ENCODE data around the gene ATP13A1. TPM values are rescaled to one million over a fixed set of nuclear protein-coding genes. Genes with fewer than 3 reads are reported as not detected.

The ATP13A1 gene
- total RNA-seq, 4 donors from 2014 or later, result 90.5 to 196 (median 171) TPM

GRCh38 chr19:19634516-19635312 lies 28.8 kb downstream of the ATP13A1 start:
- Histone ChIP-seq H3K4me3 (no peak overlapping the region), H3K27me3 (no peaks in the 10 kb centered on the region), H3K36me3 (peaks cover 52% of the 10 kb centered on the region), H3K9me3 (no peaks in the 10 kb centered on the region), H3K27ac (no peak overlapping the region), H3K4me1 (no peaks in the 10 kb centered on the region)
- no peak for TF ChIP-seq POLR2A (IDR thresholded peaks at IDR 0.05)
- no peak for TF ChIP-seq EP300 (IDR thresholded peaks at IDR 0.05)
- no peak for TF ChIP-seq CTCF (IDR thresholded peaks at IDR 0.05)
- no peak for TF ChIP-seq POLR2AphosphoS5 (IDR thresholded peaks at IDR 0.05)
- WGBS, result 94% methylated on average over 19 of the region's 36 CpGs
- no peak for DNase-seq (ENCODE audit: low spot score in 2 of 2)

GRCh38 chr19:19633711-19634515 lies 29.6 kb downstream of the ATP13A1 start:
- TF ChIP-seq CTCF (IDR thresholded peaks at IDR 0.05) (no peak), POLR2A (IDR thresholded peaks at IDR 0.05) (no peak), EP300 (IDR thresholded peaks at IDR 0.05) (no peak), POLR2AphosphoS5 (IDR thresholded peaks at IDR 0.05) (no peak)
- WGBS, result 92% methylated on average over 22 of the region's 22 CpGs
- no peaks in the 10 kb centered on the region for H3K9me3 ChIP-seq
- no peak overlapping the region for H3K4me3 ChIP-seq
- H3K36me3 ChIP-seq, result peaks cover 52% of the 10 kb centered on the region
- no peak for DNase-seq (ENCODE audit: low spot score in 2 of 2)
- no peaks in the 10 kb centered on the region for H3K27me3 ChIP-seq
- no peak overlapping the region for H3K27ac ChIP-seq
- H3K4me1 ChIP-seq, result peaks cover 1% of the 10 kb centered on the region

DNA sequence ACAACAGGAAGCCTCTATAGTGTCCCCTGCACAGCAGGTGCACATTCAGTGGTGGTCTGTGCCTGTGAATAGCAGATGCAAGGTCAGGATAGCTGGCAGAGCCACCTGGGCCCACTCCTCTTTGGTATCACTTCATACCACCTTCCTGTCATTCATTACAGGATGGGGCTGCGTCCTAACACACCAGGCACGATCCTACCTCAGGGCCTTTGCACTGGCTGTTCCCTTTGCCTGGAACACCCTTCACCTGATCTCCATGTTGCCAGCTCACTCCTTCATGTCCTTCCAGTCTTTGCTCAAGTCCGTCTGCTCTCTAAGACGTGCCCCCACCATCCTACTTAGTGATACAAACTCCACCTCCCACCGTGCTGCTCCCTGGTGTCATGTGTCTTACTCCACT lies 30.8 kb downstream of the ATP13A1 start:
- TF ChIP-seq POLR2AphosphoS5 (IDR thresholded peaks at IDR 0.05), result no peak
- no peak for TF ChIP-seq CTCF (IDR thresholded peaks at IDR 0.05)
- TF ChIP-seq POLR2A (IDR thresholded peaks at IDR 0.05), result no peak
- TF ChIP-seq EP300 (IDR thresholded peaks at IDR 0.05), result no peak
- H3K4me3 ChIP-seq, result no peak overlapping the region
- H3K4me1 ChIP-seq, result peaks cover 14% of the 10 kb centered on the region
- H3K9me3 ChIP-seq, result no peaks in the 10 kb centered on the region
- no peaks in the 10 kb centered on the region for H3K27me3 ChIP-seq
- 85% methylated on average over 5 of the region's 5 CpGs for WGBS
- no peak for DNase-seq (ENCODE audit: low spot score in 2 of 2)
- H3K27ac ChIP-seq, result no peak overlapping the region
- H3K36me3 ChIP-seq, result peaks cover 44% of the 10 kb centered on the region

DNA sequence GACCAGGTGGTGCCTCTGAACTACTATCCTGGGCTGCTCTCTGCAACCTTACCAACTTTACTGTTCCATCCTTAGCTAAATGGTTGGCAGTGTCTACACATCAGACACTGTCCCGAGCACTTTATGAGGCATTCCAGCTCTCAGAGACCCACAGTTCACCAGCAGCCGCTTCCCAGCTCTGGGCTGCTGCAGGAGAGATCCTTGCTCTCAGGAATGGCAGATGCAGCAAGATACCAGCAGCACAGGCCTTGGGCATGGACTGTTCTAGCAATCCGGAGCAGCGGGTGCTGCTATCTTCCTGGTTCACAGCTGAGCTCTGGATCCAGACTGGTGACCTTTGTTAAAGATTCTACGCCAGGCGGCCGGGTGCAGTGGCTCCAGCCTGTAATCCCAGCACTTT lies 32.1 kb downstream of the ATP13A1 start:
- Histone ChIP-seq H3K27me3 (no peaks in the 10 kb centered on the region), H3K9me3 (no peaks in the 10 kb centered on the region), H3K4me3 (no peak overlapping the region), H3K4me1 (peaks cover 19% of the 10 kb centered on the region), H3K27ac (no peak overlapping the region), H3K36me3 (peaks cover 34% of the 10 kb centered on the region)
- no peak for DNase-seq (ENCODE audit: low spot score in 2 of 2)
- no peak for TF ChIP-seq CTCF (IDR thresholded peaks at IDR 0.05)
- TF ChIP-seq POLR2AphosphoS5 (IDR thresholded peaks at IDR 0.05), result no peak
- TF ChIP-seq POLR2A (IDR thresholded peaks at IDR 0.05), result no peak
- TF ChIP-seq EP300 (IDR thresholded peaks at IDR 0.05), result no peak
- 94% methylated on average over 3 of the region's 7 CpGs for WGBS

DNA sequence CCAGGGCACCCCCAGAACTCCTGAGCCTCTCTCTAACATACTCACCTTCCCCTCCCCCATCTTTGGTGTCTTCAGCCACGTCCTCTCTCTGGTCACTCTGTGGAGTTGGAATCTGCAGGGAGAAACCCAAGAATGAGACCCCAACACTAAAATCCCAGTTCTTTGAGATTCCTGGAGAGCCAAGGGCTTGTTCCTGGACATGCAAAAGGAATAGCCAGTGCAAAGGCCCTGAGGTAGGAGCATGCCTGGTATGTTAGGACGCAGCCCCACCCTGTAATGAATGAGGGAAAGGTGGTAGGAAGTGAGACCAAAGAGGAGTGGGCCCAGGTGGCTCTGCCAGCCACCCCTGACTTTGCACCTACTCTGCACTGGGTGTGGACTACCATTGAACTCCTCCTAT lies 33.0 kb downstream of the ATP13A1 start:
- Histone ChIP-seq H3K27ac (no peak overlapping the region), H3K4me1 (peaks cover 19% of the 10 kb centered on the region), H3K9me3 (no peaks in the 10 kb centered on the region), H3K4me3 (no peak overlapping the region), H3K36me3 (peaks cover 29% of the 10 kb centered on the region), H3K27me3 (no peaks in the 10 kb centered on the region)
- 100% methylated on average over 2 of the region's 2 CpGs for WGBS
- TF ChIP-seq CTCF (IDR thresholded peaks at IDR 0.05) (no peak), POLR2A (IDR thresholded peaks at IDR 0.05) (no peak), EP300 (IDR thresholded peaks at IDR 0.05) (no peak), POLR2AphosphoS5 (IDR thresholded peaks at IDR 0.05) (no peak)
- no peak for DNase-seq (ENCODE audit: low spot score in 2 of 2)
